NCI-H1092 treated with DMSO at 0.1 percent for 48 hours (cell line): Measurements from ENCODE around the gene DENR.
"Not testable (repeated sequence)": the region's sequence is repeated elsewhere in the genome, so short reads cannot be mapped to it uniquely, and the experiment has no call there.

ENCODE experiments used
- DNase-seq: peaks from one replicate; lab custom pipeline; 2025; lab: John Stamatoyannopoulos, UW

DENR gene, protein sequence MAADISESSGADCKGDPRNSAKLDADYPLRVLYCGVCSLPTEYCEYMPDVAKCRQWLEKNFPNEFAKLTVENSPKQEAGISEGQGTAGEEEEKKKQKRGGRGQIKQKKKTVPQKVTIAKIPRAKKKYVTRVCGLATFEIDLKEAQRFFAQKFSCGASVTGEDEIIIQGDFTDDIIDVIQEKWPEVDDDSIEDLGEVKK

DNA sequence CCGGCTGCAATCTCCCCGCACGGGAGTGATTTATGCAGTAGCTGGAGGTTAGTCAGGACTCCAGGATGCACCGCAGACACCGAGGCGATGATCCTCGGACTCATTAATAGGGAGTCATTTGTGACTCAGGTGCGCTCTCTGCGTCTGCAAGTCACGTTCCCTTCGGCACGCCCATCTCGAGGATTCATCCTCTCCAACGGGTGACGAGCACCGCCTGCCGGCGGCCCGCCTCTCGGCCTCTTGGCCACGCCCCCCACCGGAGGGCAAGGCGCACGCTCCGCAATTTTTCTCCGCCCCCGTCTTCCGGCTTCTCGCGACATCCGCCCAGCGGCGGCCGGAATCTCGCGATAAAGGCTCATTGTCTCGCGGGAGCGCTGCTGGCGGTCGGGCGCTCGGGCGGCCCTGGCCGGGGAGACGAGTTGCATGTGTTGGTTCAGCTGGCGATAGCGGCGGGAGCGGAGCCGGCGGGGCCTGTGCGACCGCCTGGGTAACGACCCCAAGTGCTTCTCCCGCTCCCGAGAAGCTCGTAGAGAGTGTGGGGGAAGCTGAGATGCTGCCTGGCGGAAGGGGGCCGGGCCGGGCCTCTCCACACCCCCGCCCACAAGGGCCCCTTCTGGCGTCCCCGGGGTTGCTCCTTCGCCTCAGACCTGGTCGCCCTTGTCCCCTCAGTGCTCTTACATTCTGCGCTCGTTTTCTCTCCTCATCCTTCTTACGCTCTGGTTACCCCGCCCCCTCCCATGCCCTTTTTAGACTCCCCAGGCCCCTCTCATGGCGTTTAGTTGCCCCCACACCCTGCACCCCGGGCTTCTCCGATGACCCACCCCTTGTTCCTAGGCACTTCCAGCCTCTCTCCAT, at the start of gene DENR:
DENR (plus strand) TSS at position 361 of the 855 bp plus-strand sequence. CDS start 878 bp downstream, outside the sequence.
- DNase-seq: peak; percentile 93

- DNase-seq: not testable (repeated sequence)
These were observed 49.6 kb upstream of the DENR start, which contains the start of gene HCAR2 for GRCh38 chr12:122702890-122703611. HCAR2 (minus strand) TSS chr12:122703357; CDS start chr12:122703283, 74 bp downstream.

- DNase-seq: not testable (repeated sequence)
These were observed 48.8 kb upstream of the DENR start for GRCh38 chr12:122703841-122704240.

DNA sequence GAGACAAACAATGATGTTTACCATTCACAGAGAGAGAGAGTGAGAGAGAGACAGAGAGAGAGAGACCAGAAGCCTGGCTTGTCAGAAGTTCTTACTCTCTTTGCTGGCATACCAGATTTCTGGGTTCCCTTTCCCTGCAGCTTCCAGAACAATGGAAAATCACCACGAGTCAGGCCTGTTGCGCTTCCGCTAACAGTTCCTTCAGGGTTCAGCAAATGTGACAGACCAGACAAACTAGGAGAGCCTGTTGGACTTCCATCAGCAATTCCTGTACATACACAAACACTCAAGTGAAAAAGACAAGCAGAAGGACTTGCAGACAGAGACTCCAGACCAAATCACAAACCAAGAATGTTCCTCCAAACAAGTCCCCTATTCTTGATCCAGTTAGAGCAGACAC, 43.3 kb upstream of the DENR start:
- DNase-seq: not testable (repeated sequence)

DNA sequence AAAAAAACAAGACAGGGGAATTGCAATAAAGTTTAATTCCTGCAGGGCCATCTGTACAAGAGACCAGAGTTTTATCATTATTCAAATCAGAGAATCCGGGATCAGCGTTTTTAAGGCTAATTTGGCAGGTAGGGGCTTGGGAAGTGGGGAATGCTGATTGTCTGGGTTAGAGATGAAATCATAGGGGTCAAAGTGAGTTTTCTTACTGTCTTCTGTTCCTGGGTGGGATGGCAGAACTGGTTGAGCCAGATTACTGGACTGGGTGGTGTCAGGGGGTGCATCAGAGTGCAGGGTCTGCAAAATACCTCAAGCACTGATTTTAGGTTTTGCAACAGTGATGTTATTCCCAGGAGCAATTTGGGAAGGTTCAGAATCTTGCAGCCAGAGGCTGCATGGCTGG, 42.3 kb upstream of the DENR start:
- not testable (repeated sequence) for DNase-seq

DNA sequence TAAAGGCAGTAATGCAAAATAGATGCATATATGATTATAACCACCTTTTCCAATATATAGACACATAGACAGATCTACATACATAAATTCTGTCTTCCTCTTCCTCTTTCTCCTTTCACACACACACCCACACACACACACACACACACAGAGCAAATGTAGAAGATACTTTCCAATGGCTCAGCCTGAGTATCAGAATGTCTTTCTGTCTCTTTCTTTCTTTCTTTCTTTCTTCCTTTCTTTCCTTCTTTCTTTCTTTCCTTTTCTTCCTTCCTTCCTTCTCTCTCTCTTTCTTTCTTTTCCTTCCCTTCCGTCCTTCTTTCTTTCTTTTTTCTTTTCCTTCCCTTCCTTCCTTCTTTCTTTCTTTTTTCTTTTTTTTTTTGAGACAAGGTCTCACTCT, 41.4 kb upstream of the DENR start:
- DNase-seq: not testable (repeated sequence)

GRCh38 chr12:122713491-122714188, 39.0 kb upstream of the DENR start:
- not testable (repeated sequence) for DNase-seq

- not testable (repeated sequence) for DNase-seq
These were observed 37.4 kb upstream of the DENR start for GRCh38 chr12:122715211-122715610.

- DNase-seq: not testable (repeated sequence)
These were observed 36.0 kb upstream of the DENR start, which contains the start of gene HCAR3 for GRCh38 chr12:122716658-122717057. HCAR3 (minus strand) TSS chr12:122716811; CDS start chr12:122716737, 74 bp downstream.

DNA sequence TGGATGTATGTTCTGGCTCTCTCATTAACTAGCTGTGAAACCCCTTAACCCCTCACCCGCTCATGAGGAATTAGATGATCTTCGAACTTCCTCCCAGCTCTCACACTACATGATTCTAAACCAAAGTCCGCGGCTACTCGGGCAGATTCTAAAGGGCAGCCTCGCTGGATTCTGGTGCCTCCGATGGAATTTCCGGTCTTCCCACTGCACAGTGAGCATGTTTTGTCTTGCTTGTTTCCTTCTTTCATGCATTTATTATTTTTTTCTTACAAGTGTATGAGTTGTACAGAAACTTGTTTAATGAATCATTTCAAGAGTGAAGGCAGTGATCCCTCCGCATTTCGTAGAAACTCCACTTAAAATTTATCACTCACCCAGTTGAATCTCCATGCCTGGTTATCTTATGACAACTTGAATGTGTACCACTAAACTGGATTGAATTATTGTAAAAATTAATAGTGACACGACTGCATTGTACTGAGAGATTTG, 31.5 kb upstream of the DENR start:
- no peak for DNase-seq

GRCh38 chr12:122722387-122722786, 30.2 kb upstream of the DENR start:
- no peak for DNase-seq

- DNase-seq: no peak
These were observed 27.9 kb upstream of the DENR start for GRCh38 chr12:122724641-122725243.

- no peak for DNase-seq
These were observed 27.1 kb upstream of the DENR start for GRCh38 chr12:122725452-122726079.

GRCh38 chr12:122726080-122726558, 26.5 kb upstream of the DENR start:
- DNase-seq: no peak

- no peak for DNase-seq
These were observed 22.9 kb upstream of the DENR start for GRCh38 chr12:122729583-122730214.

DNA sequence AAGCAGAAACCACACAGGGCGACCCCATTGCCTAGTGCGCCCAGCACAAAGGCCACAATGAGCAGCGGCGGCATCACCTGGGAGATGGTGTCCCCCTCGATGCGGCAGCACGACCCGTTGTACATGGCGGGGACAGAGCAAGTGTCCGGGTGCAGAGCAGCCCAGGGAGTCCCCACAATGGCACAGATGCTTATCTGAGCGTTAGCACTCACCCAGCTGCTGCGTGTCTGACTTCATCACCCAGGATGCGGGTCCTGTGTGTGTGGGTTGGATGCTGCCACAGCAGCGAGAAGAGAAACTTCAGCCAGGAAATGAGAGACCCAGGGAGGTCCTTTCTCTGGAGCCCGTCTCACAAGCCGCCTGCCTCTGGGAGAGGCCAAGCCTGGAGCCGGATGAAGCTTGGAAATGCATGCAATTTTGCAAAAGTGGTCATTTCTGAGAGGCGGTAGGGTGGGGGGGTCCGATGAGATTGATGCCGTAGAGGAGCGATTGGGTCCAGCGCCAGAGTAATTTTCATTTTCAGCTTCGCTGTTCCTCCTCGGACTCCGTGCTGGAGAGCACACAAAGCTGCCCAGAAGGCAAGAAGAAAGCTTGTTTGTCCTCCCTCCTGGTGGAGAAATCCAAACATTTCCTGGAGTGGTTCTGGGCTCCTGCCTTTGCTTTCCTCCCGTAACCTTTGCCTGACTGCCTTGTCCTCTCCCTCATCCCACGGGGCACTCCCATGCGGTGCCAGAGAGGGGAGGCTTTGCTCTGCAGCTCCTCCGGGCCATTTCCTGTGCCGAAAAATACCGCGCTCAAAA, 22.2 kb upstream of the DENR start, which contains the start of gene HCAR1:
HCAR1 (minus strand) TSS at position 630 of the 800 bp plus-strand sequence; CDS start at position 125, 505 bp downstream.
- peak; percentile 1 for DNase-seq

DNA sequence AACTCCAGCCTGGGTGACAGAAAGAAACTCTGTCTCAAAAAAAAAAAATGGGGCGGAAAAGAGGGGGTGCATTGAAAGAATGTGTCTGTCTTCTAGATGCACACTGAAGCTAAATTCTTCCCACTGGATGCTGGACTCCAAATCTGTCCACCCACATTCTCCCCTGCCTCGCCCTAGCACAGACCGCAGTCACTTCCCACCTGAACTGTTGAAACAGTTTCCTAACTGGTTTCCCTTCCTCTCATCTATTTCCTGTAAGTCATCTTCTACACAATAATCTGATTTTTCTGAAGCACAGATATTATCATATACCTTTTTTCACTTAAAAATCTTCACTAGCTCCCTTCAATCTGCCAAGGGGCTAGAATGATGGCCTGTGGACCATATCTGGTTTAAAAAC, 20.5 kb upstream of the DENR start:
- no peak for DNase-seq

- DNase-seq: no peak
These were observed 20.0 kb upstream of the DENR start for GRCh38 chr12:122732611-122733010.

GRCh38 chr12:122738571-122738970, 14.1 kb upstream of the DENR start:
- DNase-seq: no peak
